GM23248 (cell line): ENCODE data around the gene KIN.

Experiments used
- EZH2 ChIP-seq: fragments of 200-600 bp; sonication (generic); IDR thresholded peaks from 2 replicates; pipeline ENCODE4 v1.6.1; 2018; ENCODE audit warnings: antibody characterized with exemption, mild to moderate bottlenecking; ENCODE audit not compliant: insufficient read depth, poor library complexity, severe bottlenecking
- EZH2phosphoT487 ChIP-seq: fragments of 200-600 bp; sonication (generic); IDR thresholded peaks from 2 replicates; pipeline ENCODE4 v1.6.1; 2018; ENCODE audit warnings: antibody characterized with exemption, moderate library complexity, mild to moderate bottlenecking, low read depth; ENCODE audit not compliant: insufficient read depth

- TF ChIP-seq EZH2phosphoT487, result no peak
- TF ChIP-seq EZH2, result no peak
Observed at GRCh38 chr10:7824251-7824650, 36.5 kb upstream of the KIN start.
